UCSD-AML1 (cell line): ENCODE data around the gene ARHGEF16.

ENCODE experiments used
- DNase-seq: peaks from one replicate; lab custom pipeline; 2025; ENCODE audit not compliant: unreplicated experiment; lab: John Stamatoyannopoulos, UW

ARHGEF16 gene

DNA sequence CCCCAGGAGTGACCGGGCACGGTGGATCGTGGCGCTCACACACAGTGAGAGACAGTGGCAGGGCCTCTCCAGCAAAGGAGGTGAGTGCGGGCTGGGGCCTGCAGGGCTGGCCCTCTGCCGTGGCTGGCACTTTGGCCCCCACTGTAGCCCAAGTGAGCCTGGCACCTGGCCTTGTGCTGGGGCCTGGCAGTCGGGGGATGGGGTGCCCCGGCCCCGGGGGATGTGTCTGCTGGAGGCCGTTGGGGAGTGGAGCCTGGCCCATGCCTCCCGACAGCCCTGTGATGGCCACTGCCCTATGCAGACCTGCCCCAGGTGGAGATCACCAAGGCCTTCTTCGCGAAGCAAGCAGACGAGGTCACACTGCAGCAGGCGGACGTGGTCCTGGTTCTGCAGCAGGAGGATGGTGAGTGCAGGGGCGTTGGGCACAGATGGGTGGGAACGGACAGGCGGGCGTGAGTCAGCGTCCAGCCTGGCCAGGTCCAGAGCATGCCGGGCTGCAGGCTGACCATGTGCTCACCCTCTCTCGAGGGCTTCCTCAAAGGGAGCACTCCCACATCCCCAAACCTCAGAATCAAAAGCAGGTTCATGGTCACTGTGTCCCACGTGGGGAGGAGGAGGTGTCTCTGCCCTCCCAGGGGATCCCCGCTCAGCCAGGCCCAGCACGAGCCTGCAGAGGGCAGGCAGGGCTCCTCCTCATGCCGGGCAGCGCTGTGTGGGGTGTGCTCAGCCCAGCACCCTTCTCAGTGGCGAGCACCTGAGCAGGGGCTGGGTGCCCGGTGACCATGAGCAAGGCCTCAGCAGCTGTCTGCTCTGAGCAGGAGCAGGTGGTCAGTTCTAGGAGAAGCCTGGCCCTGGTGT, 25.3 kb downstream of the ARHGEF16 start:
- DNase-seq = no peak

DNA sequence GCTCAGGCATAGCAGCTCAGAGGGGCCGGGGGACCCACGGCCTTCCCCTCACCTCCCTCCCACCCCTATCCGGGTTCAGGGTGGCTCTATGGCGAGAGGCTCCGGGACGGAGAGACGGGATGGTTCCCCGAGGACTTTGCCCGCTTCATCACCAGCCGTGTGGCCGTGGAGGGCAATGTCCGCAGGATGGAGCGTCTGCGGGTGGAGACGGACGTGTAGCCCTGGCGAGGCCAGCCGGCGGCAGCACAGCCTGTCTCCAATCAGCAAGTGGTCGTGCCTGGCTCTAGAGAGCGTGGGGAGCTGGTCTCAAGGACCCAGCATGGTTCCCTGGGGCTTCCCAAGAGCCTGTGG, 25.9 kb downstream of the ARHGEF16 start:
- DNase-seq = no peak

DNA sequence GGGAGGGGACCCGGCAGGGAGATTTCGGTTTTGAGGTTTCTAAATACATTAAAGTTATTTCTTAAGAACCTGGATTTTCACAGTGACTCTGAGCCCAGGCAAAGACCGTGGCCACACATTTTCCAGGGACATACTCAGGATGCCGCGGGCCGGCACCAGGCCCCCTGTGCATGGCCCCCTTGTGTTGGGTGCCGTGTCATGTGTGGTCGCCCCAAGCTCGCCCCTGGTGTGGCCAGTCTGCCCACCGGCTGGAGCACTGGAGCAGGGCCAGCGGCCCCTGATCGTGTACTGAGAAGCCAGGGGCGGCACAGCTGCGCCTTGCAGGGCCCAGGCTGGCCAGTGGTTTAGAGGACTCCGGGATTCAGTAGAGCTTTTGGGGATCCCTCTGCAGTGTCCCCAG, 26.6 kb downstream of the ARHGEF16 start:
- no peak for DNase-seq

DNA sequence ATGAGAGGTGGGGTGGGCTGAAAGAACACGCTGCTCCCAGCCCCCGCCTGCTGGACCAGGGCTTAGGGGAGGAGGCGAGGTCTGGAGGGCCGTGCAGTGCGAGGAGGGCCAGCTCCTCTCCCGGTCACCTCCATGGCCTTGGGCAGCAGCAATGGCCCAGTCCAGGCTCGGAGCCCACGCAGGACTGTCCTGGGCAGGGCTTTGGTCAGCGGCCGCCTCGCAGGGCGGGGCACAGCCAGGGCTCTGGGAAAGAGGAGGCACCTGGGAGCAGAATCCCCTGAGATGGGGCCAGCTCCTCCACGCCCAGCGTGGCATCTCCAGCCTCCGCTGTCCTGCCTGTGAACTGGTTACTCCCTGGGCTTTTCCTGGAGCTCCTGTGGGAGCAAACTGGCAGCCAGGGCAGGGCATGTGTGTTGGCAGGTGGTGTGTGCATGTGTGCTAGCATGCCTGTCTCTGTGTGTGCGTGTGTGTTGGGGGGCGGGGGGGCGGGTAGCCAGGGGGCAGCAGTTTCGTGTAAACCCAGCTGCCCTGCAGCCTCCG, 27.4 kb downstream of the ARHGEF16 start:
- no peak for DNase-seq

DNA sequence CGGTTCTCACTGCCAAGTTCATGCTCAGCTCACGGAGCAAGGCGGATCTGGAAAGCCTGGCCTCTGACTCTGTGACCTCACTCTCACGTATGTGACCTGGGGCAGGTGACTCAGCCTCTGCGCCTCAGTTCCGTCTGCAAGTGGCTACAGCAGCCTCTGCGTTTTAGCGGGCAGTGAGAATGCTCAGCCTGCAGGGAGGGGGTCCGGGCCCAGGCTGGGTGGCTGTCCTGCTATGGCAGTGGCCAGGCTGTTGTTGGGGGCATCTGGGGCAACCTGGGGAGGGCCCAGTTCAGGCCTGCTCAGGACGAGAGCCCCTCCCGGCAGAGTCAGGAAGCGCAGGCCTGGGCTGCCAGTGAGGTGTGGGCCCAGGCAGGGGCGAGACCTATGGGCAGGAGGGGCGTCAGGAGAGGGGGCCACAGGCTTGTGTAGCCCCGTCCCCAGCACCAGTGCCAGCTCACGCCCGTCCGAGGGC, 27.9 kb downstream of the ARHGEF16 start:
- no peak for DNase-seq

DNA sequence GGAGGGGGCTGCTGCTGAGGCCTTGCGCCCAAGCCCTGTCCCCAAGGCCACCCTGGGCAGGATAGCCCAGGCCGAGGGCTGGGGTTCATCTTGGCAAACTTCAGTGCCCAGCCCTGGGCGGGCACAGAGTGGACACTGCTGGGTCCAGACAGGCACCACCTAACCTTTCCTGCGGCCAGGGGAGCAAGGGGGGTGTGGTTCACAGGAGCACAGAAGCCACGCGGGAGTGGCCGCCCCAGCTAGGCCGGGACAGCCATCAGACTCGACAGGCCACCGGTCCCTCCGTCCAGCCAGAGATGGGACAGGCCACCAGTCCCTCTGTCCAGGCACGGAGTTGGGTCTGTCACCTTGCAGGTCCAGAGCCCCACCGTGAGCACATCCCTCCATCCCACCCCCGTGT, 28.9 kb downstream of the ARHGEF16 start:
- no peak for DNase-seq

DNA sequence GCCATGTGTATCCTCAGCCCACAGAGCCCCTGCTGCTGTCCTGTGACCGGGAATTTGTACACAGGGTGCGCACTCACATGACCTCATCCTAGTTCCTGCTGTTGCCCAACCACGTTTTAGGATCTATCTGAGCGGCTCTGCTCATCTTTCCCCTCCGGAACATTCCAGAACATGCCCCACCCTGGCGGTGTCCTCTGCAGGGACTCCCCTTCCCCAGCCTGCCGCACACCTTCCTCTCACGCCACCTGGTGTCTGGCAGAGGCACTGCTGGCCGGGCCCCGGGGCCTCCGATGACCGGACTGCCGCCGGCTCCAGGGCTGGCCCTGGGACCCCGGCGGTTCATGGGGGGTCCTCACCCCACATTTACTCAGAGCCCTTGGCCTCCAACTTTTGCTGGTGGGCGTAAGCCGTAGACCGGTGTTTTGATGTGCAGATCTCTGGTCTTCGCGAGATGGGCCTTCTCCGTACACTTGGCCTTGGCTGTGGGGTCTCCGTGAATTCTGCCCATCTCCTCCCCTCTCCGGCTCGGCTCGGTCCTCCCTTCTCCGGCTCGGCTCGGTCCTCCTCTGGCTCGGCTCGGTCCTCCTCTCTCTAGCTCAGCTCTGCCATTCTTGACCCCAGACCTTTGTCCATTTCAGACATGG, 29.5 kb downstream of the ARHGEF16 start:
- peak; percentile 48 for DNase-seq

DNA sequence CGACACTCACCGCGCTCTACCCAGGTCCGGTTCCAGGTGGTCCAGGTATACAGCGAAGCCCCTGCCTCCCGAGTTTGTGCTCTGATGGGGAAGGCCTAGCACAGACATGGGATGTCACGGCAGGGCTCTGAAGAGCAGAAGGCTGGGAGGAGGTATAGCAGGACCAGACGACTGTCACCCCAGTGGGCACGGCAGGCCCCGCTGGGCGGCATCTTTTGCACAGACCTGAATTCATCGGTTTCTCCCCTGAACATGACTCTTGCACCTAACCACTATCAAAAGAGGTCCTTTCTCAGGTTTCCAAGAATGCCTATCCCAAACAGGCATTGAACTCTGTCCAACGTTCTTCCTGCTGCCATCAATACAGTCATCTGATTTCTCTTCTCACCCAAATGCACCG, 30.6 kb downstream of the ARHGEF16 start:
- no peak for DNase-seq

DNA sequence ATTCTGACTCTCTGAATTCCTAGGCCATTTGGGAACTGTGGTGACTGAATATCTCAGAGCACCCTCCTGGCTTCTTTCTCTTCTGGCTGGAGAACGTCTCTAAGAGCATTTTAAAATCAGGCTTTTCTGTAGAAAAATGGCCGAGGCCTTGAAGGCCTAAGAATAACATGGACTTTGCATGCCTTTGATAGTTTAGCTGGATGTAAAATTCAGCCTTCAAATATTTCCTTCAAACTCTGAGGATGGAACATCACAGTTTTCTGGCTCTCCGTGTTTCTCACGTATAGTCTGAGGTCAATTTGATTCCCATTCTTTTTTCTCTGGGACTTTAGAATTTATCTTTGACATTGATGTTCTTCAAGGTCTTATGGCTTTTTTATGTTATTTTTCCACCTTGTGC, 34.0 kb downstream of the ARHGEF16 start:
- DNase-seq = no peak

DNA sequence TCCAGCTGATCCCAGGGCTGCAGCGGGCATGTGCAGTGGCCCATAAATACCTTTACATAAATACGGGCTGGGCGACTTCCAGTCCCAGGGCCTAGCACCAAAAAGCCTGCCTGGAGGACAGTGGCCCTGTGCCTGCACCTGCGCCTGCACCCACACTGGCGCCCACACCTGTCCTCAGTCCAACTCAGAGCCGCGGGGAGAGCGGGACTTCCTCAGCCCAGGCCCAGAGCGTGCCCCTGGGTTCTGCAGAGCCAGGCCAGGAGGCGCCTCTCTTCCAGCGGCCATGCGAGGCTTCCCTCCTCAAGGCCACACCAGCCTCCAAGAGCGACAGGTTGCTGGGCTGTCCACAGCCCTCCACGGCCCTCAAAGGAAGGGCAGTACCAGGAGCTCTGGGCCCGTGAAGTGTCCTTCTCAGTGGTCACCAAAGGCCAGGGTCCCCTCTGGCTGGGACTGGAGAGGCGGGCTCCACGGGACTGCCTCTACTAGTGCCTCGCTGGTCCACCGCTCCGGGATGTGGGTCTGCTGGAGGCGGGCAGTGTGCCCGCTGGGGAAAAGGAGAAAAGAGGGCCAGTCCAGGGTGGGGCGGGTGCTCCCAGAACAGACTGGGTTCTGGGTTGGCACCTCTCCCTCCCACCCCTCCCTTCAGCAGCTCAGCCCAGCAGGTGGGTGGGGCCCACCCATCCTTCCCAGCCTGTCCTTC, 35.7 kb downstream of the ARHGEF16 start:
- no peak for DNase-seq

DNA sequence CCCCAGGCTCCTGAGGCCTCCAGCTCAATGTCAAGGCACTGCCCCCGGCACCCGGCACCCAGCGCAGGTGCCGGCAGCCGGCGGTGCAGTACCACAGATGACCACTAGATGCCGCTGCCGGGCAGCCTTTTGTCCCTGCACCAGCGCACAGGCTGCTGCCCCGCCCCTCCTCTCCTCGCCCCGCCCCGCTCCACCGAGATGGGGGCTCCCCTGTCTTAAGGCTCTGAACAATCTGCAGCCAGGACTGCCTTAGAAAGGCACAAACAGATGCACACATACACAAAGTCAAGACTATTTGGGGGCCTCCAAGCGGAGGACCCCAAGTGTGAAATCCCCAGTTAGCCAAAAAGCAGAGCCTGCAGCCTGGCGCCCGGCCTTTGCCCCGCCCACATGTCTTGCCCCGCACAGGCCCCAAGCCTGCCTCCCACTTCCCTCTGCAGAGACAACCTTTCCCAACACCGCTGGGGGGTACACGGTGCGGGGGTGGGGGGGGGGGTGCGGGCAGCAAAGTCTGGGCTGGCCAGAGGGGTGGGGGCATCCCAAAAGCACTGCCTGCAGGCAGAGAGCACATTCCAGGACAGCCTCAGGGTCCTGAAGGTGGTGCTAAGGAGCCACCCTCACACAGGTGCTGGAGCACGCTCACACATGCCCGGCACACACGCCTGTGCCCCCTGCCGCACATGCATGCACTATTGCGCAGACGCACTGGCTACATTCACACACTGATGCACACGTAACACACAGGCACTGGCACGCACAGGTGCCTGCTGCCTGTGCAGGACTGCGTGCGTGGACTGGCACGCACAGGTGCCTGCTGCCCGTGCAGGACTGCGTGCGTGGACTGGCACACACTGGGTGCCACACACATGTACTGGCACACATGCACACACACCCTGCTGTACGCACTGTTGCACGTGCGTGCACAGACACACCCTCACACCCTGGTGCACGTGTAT, 37.1 kb downstream of the ARHGEF16 start:
- peak; percentile 77 for DNase-seq

DNA sequence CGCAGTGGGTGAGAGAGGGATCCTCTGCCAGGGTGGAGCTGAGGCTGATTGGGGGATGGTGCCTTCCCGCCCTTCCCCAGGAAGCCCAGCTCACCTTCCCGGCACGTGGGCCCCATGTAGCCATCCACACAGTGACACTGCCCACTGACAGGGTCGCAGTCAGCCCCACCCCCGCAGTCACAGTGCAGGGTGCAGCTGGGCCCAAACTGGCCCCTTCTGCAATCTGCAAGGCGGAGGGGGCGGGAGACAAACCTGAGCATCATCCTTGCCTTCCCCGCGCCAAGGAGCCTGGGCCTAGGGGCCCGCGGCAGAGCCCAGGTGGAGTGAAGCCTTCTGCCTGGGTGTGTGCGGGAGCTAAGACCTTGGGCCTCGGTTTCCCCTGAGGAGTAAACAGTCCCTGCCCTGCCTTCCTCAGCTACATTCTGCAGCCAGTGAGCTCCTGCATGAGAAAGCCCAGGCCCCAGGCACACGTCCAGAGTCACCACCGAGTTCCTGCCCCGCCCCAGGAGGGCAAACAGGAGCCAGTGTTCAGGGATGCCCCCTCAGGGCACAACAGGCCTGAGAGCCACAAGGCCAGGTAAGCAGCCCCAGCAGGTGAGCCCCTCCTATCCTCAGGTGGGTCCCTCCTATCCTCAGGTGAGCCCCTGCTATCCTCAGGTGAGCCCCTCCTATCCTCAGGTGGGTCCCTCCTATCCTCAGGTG, 38.2 kb downstream of the ARHGEF16 start:
- DNase-seq = no peak

DNA sequence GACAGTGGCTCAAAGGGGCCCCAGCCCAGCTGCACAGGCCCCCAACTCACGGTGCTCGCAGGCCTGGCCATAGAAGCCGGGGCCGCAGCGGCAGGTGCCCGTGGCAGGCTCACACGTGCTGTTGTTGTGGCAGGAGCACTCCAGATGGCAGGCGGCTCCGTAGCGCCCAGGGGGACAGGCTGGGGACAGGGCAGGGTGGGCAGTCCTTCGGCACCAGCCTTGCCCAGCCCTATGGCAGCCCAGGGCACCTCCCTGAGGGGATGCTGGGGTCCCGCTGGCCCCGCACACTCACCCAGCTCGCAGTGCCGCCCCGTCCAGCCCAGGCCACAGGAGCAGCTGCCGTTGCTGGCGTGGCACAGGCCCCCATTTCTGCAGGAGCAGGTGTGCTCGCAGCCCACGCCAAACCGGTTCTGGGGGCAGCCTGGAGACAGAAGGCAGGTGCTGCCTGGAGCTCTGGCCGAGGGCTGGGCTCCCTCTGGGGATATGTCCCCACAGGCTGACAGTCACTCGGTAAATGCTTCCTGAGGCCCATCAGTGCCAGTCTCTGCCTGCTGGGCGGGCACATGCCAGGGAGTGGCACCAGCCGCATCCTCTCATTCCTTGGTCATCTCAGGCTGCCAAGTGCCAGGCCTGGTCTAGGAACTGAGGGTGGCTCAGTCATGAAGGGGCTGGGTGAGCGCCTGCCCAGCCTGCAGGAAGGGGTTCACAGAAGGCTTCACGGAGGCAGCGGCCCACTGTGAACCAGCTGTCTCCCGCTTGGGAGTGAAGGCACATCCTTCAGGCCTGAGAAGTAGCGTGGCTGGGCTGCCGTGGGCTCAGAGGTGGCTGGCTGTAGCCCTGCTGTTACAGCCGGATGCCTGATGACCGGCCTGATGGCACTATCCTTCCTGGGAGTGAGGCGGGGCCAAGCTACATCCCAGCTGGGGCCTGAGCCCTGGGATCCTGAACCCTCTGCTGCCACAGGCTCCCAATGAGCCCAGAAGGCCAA, 40.1 kb downstream of the ARHGEF16 start:
- DNase-seq = no peak

DNA sequence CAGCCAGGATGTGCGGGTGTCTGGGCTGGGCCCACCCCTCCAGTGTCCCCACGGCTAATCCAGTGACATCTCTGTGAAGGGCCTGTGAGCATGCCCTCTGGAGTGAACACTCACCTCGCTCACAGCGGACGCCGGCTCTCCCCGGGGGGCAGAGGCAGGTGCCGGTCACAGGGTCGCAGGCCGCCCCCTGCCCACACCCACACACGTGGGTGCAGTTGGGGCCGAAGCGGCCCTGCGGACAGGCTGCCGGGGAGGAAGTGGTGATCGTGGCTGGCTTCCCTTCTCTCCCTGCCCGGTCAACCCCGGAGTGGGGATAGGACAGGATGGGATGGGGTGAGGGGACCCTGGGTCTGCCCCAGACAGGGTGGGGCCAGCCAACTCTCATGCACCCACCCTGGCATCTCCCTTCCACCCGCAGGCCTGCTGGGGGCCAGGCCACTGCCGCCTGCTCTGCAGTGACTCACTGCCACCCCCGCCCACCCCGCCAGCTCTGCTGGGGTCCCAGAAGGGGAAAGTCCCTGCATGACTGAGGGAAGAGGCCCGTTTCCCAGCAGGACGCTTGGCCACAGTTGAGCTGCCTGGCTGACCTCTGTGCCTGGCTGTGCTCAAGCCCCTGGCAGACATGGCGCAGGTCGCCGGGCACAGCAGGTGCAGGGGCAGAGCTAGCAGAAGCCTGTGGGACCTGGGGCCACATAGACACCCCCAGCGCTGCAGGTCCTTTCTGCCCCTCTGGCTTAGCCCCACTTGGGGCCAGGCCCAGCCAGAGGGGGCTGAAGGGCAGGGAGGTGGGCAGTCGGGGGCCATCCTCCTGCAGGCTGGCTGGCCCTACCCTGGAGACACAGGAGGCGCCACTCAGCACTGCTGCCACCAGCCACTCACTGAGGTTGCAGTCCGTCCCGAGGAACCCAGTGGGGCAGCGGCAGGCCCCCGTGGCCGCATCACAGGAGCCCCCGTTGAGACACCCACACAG, 41.6 kb downstream of the ARHGEF16 start:
- DNase-seq = no peak

DNA sequence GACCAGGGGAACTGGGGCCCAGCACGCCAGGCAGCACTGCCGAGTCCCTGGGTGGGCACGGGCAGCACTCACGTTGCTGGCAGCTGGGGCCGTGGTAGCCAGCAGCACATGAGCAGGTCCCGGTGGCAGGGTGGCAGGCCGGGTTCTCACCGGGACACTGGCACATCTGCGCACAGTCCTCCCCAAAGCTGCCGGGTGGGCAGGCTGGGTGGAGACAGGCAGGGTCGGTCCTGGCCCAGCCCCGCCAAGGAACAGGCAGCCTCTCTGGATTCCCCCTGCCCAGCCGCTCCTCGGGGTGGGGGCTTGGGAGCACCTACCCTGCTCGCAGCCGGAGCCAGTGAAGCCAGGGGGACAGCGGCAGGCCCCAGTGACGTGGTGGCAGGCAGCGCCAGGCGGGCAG, 42.5 kb downstream of the ARHGEF16 start:
- no peak for DNase-seq

DNA sequence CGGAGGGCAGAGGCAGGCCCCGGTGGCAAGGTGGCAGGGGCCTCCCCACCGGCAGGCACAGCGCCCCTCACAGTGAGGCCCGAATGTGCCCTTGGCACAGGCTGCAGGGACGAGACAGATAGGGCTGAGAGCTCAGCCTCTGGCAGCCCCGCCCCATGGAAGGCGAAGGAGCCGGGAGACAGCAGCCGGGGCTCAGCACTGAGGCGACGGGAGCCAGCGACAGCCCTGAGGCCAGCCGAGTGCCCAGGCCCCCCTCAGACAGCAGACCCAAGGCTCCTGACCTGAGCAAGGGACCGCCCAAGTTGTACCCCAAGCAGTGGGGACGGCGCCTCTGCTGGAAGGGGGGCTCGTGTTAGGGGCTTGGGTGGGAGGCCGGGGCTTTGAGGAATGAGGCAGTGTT, 43.1 kb downstream of the ARHGEF16 start:
- no peak for DNase-seq

DNA sequence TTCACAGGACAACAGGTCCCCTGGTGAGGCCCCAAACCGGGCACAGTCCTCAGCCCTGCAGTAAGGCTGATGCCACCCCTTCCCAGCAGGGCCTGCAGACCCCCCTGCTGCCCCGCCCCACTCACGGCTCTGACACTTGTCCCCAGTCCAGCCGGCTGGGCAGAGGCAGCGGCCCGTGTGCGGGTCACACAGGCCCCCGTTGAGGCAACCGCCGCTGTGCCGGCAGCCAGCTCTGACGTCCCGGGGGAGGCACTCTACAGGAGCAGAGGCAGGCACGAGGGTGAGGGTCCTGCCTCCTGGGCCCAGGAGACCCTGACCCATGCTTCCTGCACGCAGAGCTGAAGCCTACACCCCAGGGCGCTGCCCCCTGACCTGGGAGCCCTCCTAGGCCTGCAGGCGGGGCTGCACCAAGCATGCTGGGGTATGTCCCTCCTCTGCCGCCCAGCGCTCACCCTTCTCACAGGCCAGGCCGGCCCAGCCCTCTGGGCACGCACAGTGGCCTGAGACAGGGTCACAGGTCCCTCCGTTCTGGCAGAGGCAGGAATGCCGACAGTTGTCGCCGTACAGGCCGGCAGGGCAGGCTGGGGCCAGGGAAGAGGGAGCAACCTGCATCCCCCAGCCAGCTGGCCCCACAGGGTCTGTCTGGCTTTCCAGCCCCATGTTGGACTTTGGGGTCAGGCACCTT, 43.9 kb downstream of the ARHGEF16 start:
- DNase-seq = no peak
